HEK293 (cell line): ENCODE measurements around the gene BTG4.

Experiments used
- CTCF ChIA-PET: fragments of 350-600 bp; formaldehyde crosslinking; extraction: SDS; loops from one replicate; lab custom pipeline; 2021; ENCODE audit warnings: antibody characterized with exemption; lab: Yijun Ruan, JAX
- POLR2A ChIA-PET: fragments of 300-600 bp; formaldehyde crosslinking; extraction: SDS; loops from one replicate; lab custom pipeline; 2020; ENCODE audit warnings: antibody characterized with exemption, inconsistent platforms; lab: Yijun Ruan, JAX
- H3K27ac ChIP-seq: fragments of 200-500 bp; sonication (Bioruptor generic); 2 replicates; pipeline ENCODE4 v1.5.1; 2014; ENCODE audit warnings: low read depth, low read length, control low read depth, inconsistent platforms; ENCODE audit errors: extremely low read depth
- H3K36me3 ChIP-seq, 2 experiments: fragments of 200-500 bp in 1 of 2; sonication (Bioruptor generic) in 1 of 2; 1 replicate in 1 of 2; 2 replicates in 1 of 2; pipeline ENCODE4 v1.5.1; 2014 to 2017; ENCODE audit warnings: inconsistent platforms in 2 of 2, low read length in 2 of 2; ENCODE audit not compliant: control insufficient read depth in 2 of 2, insufficient read depth in 1 of 2
- H3K4me1 ChIP-seq: fragments of 200-500 bp; sonication (Bioruptor generic); 2 replicates; pipeline ENCODE4 v1.5.1; 2014; ENCODE audit warnings: mild to moderate bottlenecking, low read length, inconsistent platforms; ENCODE audit not compliant: control insufficient read depth, insufficient read depth
- H3K4me3 ChIP-seq: 2 replicates; pipeline ENCODE4 v1.5.1; 2011; ENCODE audit warnings: low read depth, mild to moderate bottlenecking, control low read depth, low read length, moderate library complexity
- H3K9me3 ChIP-seq: fragments of 200-500 bp; sonication (Bioruptor generic); 2 replicates; pipeline ENCODE4 v1.5.1; 2014; ENCODE audit warnings: low read depth, low read length, inconsistent platforms; ENCODE audit not compliant: control insufficient read depth, insufficient read depth
- GLIS2 ChIP-seq: fragments of 450-650 bp; formaldehyde crosslinking; IDR thresholded peaks from 2 replicates; pipeline ENCODE4 v1.5.1; 2016; ENCODE audit warnings: missing biosample characterization, missing genetic modification characterization
- HOXC10 ChIP-seq: sonication (generic); formaldehyde crosslinking; IDR thresholded peaks from 2 replicates; pipeline ENCODE4 v1.8.1; 2023; ENCODE audit warnings: mild to moderate bottlenecking, missing genetic modification reagents
- MYNN ChIP-seq: fragments of 450-650 bp; formaldehyde crosslinking; IDR thresholded peaks from 2 replicates; pipeline ENCODE4 v1.5.1; 2016; ENCODE audit warnings: missing biosample characterization, missing genetic modification characterization, borderline replicate concordance
- PRDM1 ChIP-seq: fragments of 450-650 bp; formaldehyde crosslinking; IDR thresholded peaks from 2 replicates; pipeline ENCODE4; 2016; ENCODE audit warnings: missing biosample characterization, missing genetic modification characterization
- SP3 ChIP-seq: fragments of 450-650 bp; formaldehyde crosslinking; IDR thresholded peaks from 2 replicates; pipeline ENCODE4 v1.5.1; 2016; ENCODE audit warnings: missing biosample characterization, missing genetic modification characterization
- ZNF174 ChIP-seq: fragments of 450-650 bp; formaldehyde crosslinking; IDR thresholded peaks from 2 replicates; pipeline ENCODE4 v1.5.0; 2017; ENCODE audit warnings: missing biosample characterization, mild to moderate bottlenecking, missing genetic modification characterization
- ZNF19 ChIP-seq: fragments of 450-650 bp; formaldehyde crosslinking; IDR thresholded peaks from 2 replicates; pipeline ENCODE4; 2016; ENCODE audit warnings: missing biosample characterization, missing genetic modification characterization, low read depth
- ZNF211 ChIP-seq: fragments of 450-650 bp; formaldehyde crosslinking; IDR thresholded peaks from 2 replicates; pipeline ENCODE4 v1.5.1; 2016; ENCODE audit warnings: low read depth, missing biosample characterization, missing genetic modification characterization
- ZNF23 ChIP-seq: fragments of 450-650 bp; formaldehyde crosslinking; IDR thresholded peaks from 2 replicates; pipeline ENCODE4 v1.5.1; 2016; ENCODE audit warnings: missing biosample characterization, missing genetic modification characterization, borderline replicate concordance
- ZNF292 ChIP-seq: fragments of 450-650 bp; formaldehyde crosslinking; IDR thresholded peaks from 2 replicates; pipeline ENCODE4 v1.5.1; 2016; ENCODE audit warnings: low read depth, missing biosample characterization, missing genetic modification characterization, borderline replicate concordance
- ZNF335 ChIP-seq: fragments of 450-650 bp; formaldehyde crosslinking; conservative IDR thresholded peaks from 2 replicates; pipeline ENCODE4 v1.5.1; 2016; ENCODE audit warnings: missing biosample characterization, missing genetic modification characterization
- ZNF433 ChIP-seq: fragments of 450-650 bp; formaldehyde crosslinking; IDR thresholded peaks from 2 replicates; pipeline ENCODE4 v1.5.1; 2016; ENCODE audit warnings: missing biosample characterization, missing genetic modification characterization, low read depth
- ZNF510 ChIP-seq: fragments of 450-650 bp; formaldehyde crosslinking; IDR thresholded peaks from 2 replicates; pipeline ENCODE4 v1.5.1; 2018; ENCODE audit warnings: mild to moderate bottlenecking, missing genetic modification characterization, missing biosample characterization; ENCODE audit not compliant: insufficient replicate concordance
- ZNF558 ChIP-seq: fragments of 450-650 bp; formaldehyde crosslinking; IDR thresholded peaks from 2 replicates; pipeline ENCODE4 v1.5.1; 2016; ENCODE audit warnings: missing biosample characterization, missing genetic modification characterization
- ZNF610 ChIP-seq: fragments of 450-650 bp; formaldehyde crosslinking; IDR thresholded peaks from 2 replicates; pipeline ENCODE4 v1.5.1; 2016; ENCODE audit warnings: missing biosample characterization, missing genetic modification characterization, borderline replicate concordance
- ZNF623 ChIP-seq: fragments of 450-650 bp; formaldehyde crosslinking; IDR thresholded peaks from 2 replicates; pipeline ENCODE4 v1.5.1; 2016; ENCODE audit warnings: missing biosample characterization, missing genetic modification characterization
- ZNF660 ChIP-seq: fragments of 450-650 bp; IDR thresholded peaks from 2 replicates; pipeline ENCODE4 v1.5.1; 2018; ENCODE audit warnings: missing biosample characterization, mild to moderate bottlenecking, missing genetic modification characterization
- ZNF776 ChIP-seq: fragments of 450-650 bp; formaldehyde crosslinking; IDR thresholded peaks from 2 replicates; pipeline ENCODE4 v1.5.0; 2017; ENCODE audit warnings: missing biosample characterization, missing genetic modification characterization, borderline replicate concordance
- ZNF785 ChIP-seq: fragments of 450-650 bp; formaldehyde crosslinking; IDR thresholded peaks from 2 replicates; pipeline ENCODE4 v1.5.1; 2016; ENCODE audit warnings: missing biosample characterization, missing genetic modification characterization
- ZNF792 ChIP-seq: fragments of 450-650 bp; formaldehyde crosslinking; IDR thresholded peaks from 2 replicates; pipeline ENCODE4 v1.5.1; 2016; ENCODE audit warnings: missing biosample characterization, missing genetic modification characterization
- ZNF830 ChIP-seq: fragments of 450-650 bp; IDR thresholded peaks from 2 replicates; pipeline ENCODE4 v1.5.0; 2018; ENCODE audit warnings: missing biosample characterization, missing genetic modification characterization, low read depth, mild to moderate bottlenecking, moderate library complexity
- ZSCAN18 ChIP-seq: fragments of 450-650 bp; formaldehyde crosslinking; IDR thresholded peaks from 2 replicates; pipeline ENCODE4 v1.5.1; 2016; ENCODE audit warnings: missing biosample characterization, missing genetic modification characterization
- TF ChIP-seq, protein P1 (sequence below): fragments of 450-650 bp; formaldehyde crosslinking; IDR thresholded peaks from 2 replicates; pipeline ENCODE4 v1.5.1; 2016; ENCODE audit warnings: missing biosample characterization, missing genetic modification characterization

BTG4 gene

GRCh38 chr11:111524056-111524455 lies 11.9 kb upstream of the BTG4 start:
- TF ChIP-seq ZNF830 (tag by site-specific recombination) (no peak), PRDM1 (no peak), GLIS2 (no peak), ZNF610 (tag by site-specific recombination) (no peak), ZNF792 (tag by site-specific recombination) (no peak)
- ChIA-PET CTCF (interaction anchor here (0.6 kb wide), 1 partner anchor 95 kb away, joined by 3 read pairs; no protein-coding TSS in a partner anchor), POLR2A (no interaction called here)
- Histone ChIP-seq H3K4me3 (no peak overlapping the region), H3K4me1 (no peaks in the 10 kb centered on the region), H3K36me3 (no peaks in the 10 kb centered on the region), H3K27ac (no peak overlapping the region), H3K9me3 (no peaks in the 10 kb centered on the region)

DNA sequence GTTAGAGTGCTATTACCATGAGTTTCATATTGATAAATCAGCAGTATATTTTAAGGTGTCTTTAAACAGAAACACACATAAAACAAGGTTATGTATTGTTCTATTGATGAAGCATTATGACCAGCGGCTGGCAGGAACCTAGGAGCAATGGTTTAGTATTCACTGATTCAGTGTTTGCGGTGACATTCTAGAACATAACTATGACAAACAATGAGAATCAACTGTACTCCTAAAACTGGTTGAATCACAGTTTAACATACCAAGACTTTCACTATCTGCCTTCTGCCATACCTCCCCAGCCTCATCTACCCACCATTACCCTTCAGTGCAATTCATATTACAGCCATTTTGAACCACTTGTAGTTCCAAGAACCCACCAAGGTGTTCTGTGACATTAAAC lies 11.2 kb upstream of the BTG4 start:
- ChIA-PET CTCF (interaction anchor here (0.6 kb wide), 1 partner anchor 67 kb away, joined by 3 read pairs; no protein-coding TSS in a partner anchor), POLR2A (no interaction called here)
- Histone ChIP-seq H3K4me3 (no peak overlapping the region), H3K9me3 (no peaks in the 10 kb centered on the region), H3K4me1 (no peaks in the 10 kb centered on the region), H3K27ac (no peak overlapping the region), H3K36me3 (no peaks in the 10 kb centered on the region)
- TF ChIP-seq ZNF776 (tag by site-specific recombination) = no peak
- TF ChIP-seq ZNF792 (tag by site-specific recombination) = no peak
- no peak for TF ChIP-seq ZNF19
- no peak for TF ChIP-seq ZNF23 (tag by site-specific recombination)
- TF ChIP-seq MYNN (tag by site-specific recombination) = no peak
- no peak for TF ChIP-seq ZNF785 (tag by site-specific recombination)
- TF ChIP-seq ZNF292 (tag by site-specific recombination) = no peak
- no peak for TF ChIP-seq SP3 (tag by site-specific recombination)
- TF ChIP-seq ZNF335 (tag by site-specific recombination) = no peak
- TF ChIP-seq ZNF623 (tag by site-specific recombination) = no peak
- TF ChIP-seq ZNF174 (tag by site-specific recombination) = no peak
- no peak for TF ChIP-seq ZNF211 (tag by site-specific recombination)
- no peak for TF ChIP-seq ZNF510 (tag by site-specific recombination)
- TF ChIP-seq ZNF558 (tag by site-specific recombination) = no peak
- TF ChIP-seq ZSCAN18 = no peak
- TF ChIP-seq ZNF660 (tag by site-specific recombination) = no peak
- no peak for TF ChIP-seq ZNF433 (tag by site-specific recombination)
- no peak for TF ChIP-seq HOXC10 (CRISPR knock-in tag)
- TF ChIP-seq, protein P1, sequence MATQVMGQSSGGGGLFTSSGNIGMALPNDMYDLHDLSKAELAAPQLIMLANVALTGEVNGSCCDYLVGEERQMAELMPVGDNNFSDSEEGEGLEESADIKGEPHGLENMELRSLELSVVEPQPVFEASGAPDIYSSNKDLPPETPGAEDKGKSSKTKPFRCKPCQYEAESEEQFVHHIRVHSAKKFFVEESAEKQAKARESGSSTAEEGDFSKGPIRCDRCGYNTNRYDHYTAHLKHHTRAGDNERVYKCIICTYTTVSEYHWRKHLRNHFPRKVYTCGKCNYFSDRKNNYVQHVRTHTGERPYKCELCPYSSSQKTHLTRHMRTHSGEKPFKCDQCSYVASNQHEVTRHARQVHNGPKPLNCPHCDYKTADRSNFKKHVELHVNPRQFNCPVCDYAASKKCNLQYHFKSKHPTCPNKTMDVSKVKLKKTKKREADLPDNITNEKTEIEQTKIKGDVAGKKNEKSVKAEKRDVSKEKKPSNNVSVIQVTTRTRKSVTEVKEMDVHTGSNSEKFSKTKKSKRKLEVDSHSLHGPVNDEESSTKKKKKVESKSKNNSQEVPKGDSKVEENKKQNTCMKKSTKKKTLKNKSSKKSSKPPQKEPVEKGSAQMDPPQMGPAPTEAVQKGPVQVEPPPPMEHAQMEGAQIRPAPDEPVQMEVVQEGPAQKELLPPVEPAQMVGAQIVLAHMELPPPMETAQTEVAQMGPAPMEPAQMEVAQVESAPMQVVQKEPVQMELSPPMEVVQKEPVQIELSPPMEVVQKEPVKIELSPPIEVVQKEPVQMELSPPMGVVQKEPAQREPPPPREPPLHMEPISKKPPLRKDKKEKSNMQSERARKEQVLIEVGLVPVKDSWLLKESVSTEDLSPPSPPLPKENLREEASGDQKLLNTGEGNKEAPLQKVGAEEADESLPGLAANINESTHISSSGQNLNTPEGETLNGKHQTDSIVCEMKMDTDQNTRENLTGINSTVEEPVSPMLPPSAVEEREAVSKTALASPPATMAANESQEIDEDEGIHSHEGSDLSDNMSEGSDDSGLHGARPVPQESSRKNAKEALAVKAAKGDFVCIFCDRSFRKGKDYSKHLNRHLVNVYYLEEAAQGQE (tag by site-specific recombination) = no peak
- no peak for TF ChIP-seq ZNF830 (tag by site-specific recombination)
